ENCODE data around the gene PMVK. TPM values are rescaled to one million over a fixed set of nuclear protein-coding genes. Genes with fewer than 3 reads are reported as not detected.
A peak's percentile ranks its signal among the peaks of the same experiment; 100 is the strongest.

Gene PMVK
- total and polyA plus RNA-seq, 2 of the 8 experiments (the other 6 are each of a cell fraction or from before 2014, with no cell fraction given), result 23.8 to 26.5 TPM

DNA sequence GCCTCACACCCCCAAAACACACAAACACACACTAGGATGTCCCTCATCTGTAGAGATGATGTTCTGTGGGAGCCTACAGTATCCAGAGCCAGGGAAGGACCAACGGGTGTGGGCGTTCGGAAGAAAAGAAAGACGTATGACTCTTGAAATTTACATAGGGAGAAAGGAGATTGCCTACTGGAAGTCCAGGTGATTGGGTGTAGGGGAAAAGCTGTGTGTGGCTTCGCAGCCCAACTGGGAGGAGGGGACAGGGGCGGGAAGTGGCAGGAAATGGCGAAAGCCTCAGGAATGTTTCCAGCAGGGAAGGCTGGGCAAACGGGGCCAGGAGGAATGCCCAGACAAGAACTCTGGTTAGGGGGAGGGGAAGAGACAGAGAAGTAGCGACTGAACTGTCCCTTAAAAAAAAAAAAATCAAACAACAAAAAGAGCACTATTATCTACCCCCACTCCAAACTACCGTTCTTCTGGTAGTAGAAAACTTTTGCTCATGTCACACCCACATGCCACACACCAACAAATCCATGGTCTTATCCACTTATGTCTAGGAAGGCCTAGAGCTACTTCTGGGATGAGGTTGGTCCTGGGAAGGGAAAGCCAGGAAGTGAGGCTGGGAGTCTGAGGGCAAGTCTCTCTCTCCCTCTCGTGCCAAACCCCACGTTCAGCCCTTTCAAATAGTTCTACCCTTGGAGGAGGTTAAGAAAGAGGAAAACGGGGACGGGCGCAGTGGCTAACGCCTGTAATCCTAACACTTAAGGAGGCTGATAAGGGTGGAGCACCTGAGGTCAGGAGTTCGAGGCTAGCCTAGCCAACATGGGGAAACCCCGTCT is 36.2 kb upstream of the PMVK start:
- Histone ChIP-seq H2BK15ac (ENCODE audit: low read length) (peak overlapping the region; percentile 88; the same call in 1 of the 2 replicates), H3K27ac (ENCODE audit: low read depth, low read length) (peak overlapping the region; percentile 95), H2BK20ac (ENCODE audit: low read length) (peak overlapping the region; percentile 62), H3K9me3 (ENCODE audit: insufficient read depth in 2 of 2, low read depth in 1 of 2, low read length in 1 of 2) (no peaks in the 10 kb centered on the region), H4K20me1 (replicated peaks in 1 of 2; ENCODE audit: control insufficient read depth in 1 of 2, insufficient read depth in 2 of 2, low read length in 2 of 2) (peaks cover 9 to 15% of the 10 kb centered on the region in 2 experiments), H2BK120ac (replicated peaks; ENCODE audit: low read depth, low read length) (peak overlapping the region; percentile 100), H3K18ac (ENCODE audit: extremely low read depth, low read length) (peak overlapping the region; percentile 97), H2AK5ac (ENCODE audit: low read depth, low read length) (peak overlapping the region; percentile 82), H3K23me2 (ENCODE audit: low read depth, low read length) (peaks cover 29% of the 10 kb centered on the region), H3K4ac (replicated peaks; ENCODE audit: insufficient read length, low read depth, low read length) (peak overlapping the region; percentile 96), H2AFZ (ENCODE audit: low read length) (no peak overlapping the region), H3K27me3 (replicated peaks in 1 of 4; ENCODE audit: control insufficient read depth in 3 of 4, extremely low read depth in 1 of 4, insufficient read depth in 3 of 4, low read length in 3 of 4) (no peaks in the 10 kb centered on the region), H4K8ac (ENCODE audit: extremely low read depth, insufficient read depth, low read length) (peak overlapping the region; percentile 91; the same call in 1 of the 2 replicates), H3K23ac (ENCODE audit: insufficient read length) (no peak overlapping the region), H2BK12ac (ENCODE audit: low read depth, low read length) (peak overlapping the region; percentile 98), H3K9ac (replicated peaks in 1 of 4; ENCODE audit: extremely low read depth in 1 of 4, low read depth in 3 of 4, low read length in 3 of 4) (peak overlapping the region; percentile 56 to 87 (median 76)), H3K56ac (replicated peaks; ENCODE audit: insufficient read length, low read depth, low read length) (peak overlapping the region; percentile 71), H4K91ac (replicated peaks; ENCODE audit: insufficient read length, low read length) (peak overlapping the region; percentile 99), H4K5ac (ENCODE audit: insufficient read length, low read depth, low read length) (peak overlapping the region; percentile 97), H3K36me3 (ENCODE audit: control insufficient read depth in 2 of 4, insufficient read depth in 4 of 4, low read length in 3 of 4) (peaks cover 2 to 7% (median 4%) of the 10 kb centered on the region in 4 experiments; a peak in 4 of 8 replicates), H3K4me1 (replicated peaks in 1 of 4; ENCODE audit: control insufficient read depth in 3 of 4, insufficient read depth in 4 of 4, low read length in 3 of 4) (peaks cover 3 to 22% (median 17%) of the 10 kb centered on the region in 4 experiments), H2BK5ac (ENCODE audit: low read depth, low read length) (peak overlapping the region; percentile 99), H3K4me3 (ENCODE audit: extremely low read depth in 1 of 4, insufficient read depth in 2 of 4, low read depth in 3 of 4, low read length in 4 of 4) (peak overlapping the region; percentile 82 to 98 (median 91)), H3K4me2 (ENCODE audit: insufficient read depth in 1 of 2, low read depth in 2 of 2, low read length in 2 of 2) (peak overlapping the region; percentile 78 to 94), H3K79me2 (ENCODE audit: control insufficient read depth in 1 of 2, insufficient read depth in 2 of 2, low read length in 2 of 2) (peaks cover 25 to 57% of the 10 kb centered on the region in 2 experiments), H3K14ac (ENCODE audit: insufficient read length) (peak overlapping the region; percentile 24), H3K79me1 (ENCODE audit: low read depth, low read length) (peaks cover 14% of the 10 kb centered on the region; the same call in 1 of the 2 replicates)
- FAIRE-seq, result peak; percentile 60
- ChIA-PET CTCF (ENCODE audit: partially characterized antibody) (interaction anchor here (0.8 to 20.6 kb wide), 12 partner anchors 9 to 135 kb away, joined by 3 to 334 read pairs (median 3); partner anchors contain the start of genes ADAM15, FLAD1, LENEP and PBXIP1), POLR2A (ENCODE audit: partially characterized antibody) (interaction anchor here (0.7 to 42.8 kb wide), 26 partner anchors 9 to 362 kb away, joined by 3 to 702 read pairs (median 4); partner anchors contain the start of genes ADAM15, DCST1, DCST2 and FLAD1)
- 5% methylated on average over 15 of the region's 18 CpGs; no CpG with 5 or more reads in 1 of the 2 experiments for WGBS, 2 experiments (ENCODE audit: extremely low coverage in 1 of 2, insufficient coverage in 1 of 2, insufficient read length in 1 of 2, insufficient replicate concordance in 2 of 2, low coverage in 1 of 2, low lambda C conversion rate in 2 of 2, missing lambda C conversion rate in 1 of 2)
- peak; percentile 82 to 95 for DNase-seq (ENCODE audit: low read depth in 1 of 2, low spot score in 2 of 2)
- TF ChIP-seq SP4 (IDR thresholded peaks at IDR 0.05; ENCODE audit: low read length) (0 out of 2 replicates have a peak, but pooled peaks have one; percentile 2), TAF1 (IDR thresholded peaks at IDR 0.05; ENCODE audit: low read depth, low read length) (peak; percentile 65; the same call in 1 of the 2 replicates), SIN3A (conservative IDR thresholded peaks at IDR 0.05 in 1 of 2, IDR thresholded peaks at IDR 0.05 in 1 of 2; ENCODE audit: low read depth in 1 of 2, low read length in 2 of 2) (peak; percentile 73; a peak in 1 of 4 replicates), RFX5 (IDR thresholded peaks at IDR 0.05; ENCODE audit: borderline replicate concordance, low read depth, low read length) (no peak), BCL11A (IDR thresholded peaks at IDR 0.05; ENCODE audit: low read depth in 2 of 2, low read length in 2 of 2) (no peak), KDM4A (IDR thresholded peaks at IDR 0.05; ENCODE audit: low read depth, low read length, severe bottlenecking) (peak; percentile 0), NANOG (IDR thresholded peaks at IDR 0.05; ENCODE audit: insufficient read depth, low read depth, low read length, poor library complexity, severe bottlenecking) (no peak), POLR2AphosphoS5 (IDR thresholded peaks at IDR 0.05; ENCODE audit: low read depth, low read length) (peak; percentile 84), SIX5 (IDR thresholded peaks at IDR 0.05; ENCODE audit: low read depth, low read length) (no peak)
- TF ChIP-seq, protein P1, sequence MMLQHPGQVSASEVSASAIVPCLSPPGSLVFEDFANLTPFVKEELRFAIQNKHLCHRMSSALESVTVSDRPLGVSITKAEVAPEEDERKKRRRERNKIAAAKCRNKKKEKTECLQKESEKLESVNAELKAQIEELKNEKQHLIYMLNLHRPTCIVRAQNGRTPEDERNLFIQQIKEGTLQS (IDR thresholded peaks at IDR 0.05; ENCODE audit: insufficient read depth, low read depth, low read length), result no peak

All from H1 (cell line).